ENCODE measurements around the gene ARHGEF17. TPM values are rescaled to one million over a fixed set of nuclear protein-coding genes. Genes with fewer than 3 reads are reported as not detected.

Gene ARHGEF17
- total RNA-seq, 1 donor = 0.31 TPM

DNA sequence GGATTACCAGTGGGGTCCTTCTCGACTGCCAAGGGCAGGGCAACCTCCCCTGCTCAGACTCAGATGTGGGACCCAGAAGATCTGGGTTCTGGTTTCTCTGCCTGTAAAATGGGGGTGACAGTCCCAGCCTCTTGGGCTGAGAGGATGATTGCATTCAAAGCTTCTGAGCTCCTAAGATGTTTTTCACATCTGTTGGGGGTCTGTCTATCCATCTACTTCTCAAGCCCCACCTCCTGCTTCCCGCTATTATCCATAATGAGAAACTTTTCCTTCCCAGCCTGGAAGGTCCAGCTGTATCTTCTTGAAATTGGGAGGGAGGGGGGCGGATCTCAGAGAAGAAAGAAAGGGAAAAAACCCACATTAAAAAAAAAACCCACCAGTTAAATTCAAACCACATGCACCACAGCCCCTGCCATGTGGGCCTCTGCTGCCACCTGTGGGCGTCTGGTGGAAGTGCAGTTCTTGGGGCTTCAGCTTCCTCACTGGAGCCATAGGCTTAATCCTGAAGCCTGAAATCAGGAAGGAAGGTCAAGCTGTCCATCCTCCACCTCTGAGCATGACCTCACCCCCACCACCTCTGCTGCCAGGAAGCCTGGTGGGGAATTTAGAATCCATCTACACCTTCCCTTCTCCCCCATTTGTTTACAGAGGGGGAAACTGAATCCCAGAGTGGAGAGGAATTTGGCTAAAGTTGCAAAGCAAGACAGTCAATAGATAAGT is 27.3 kb downstream of the ARHGEF17 start:
- no peaks in the 10 kb centered on the region for H3K27me3 ChIP-seq (ENCODE audit: insufficient read depth, low read length)
- no peaks in the 10 kb centered on the region for H3K4me1 ChIP-seq (ENCODE audit: insufficient read depth, low read length)
- H3K9me3 ChIP-seq (ENCODE audit: low read depth, low read length) = no peaks in the 10 kb centered on the region
- no peak overlapping the region for H3K4me3 ChIP-seq (ENCODE audit: low read length)

DNA sequence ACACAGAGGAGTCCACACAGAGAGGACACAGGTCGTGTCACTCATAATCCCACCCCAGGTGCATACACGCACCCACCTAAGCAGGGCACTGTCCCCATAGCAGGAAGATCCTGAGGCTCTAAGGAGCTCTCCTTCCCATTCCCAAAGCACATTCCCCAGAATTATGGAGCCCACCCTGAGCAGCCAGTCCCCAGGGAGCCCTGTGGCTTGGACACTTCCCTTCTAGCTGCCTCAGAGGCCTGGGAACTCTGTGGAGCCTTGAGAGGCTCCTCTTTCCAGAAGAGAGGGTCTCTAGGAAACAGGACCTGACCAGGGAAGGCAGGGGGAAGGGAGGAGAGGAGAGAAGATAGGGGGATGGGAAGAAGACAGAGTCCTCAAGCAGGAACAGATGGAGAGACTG is 29.8 kb downstream of the ARHGEF17 start:
- Histone ChIP-seq H3K27me3 (ENCODE audit: insufficient read depth, low read length) (no peaks in the 10 kb centered on the region), H3K4me3 (ENCODE audit: low read length) (no peak overlapping the region), H3K9me3 (ENCODE audit: low read depth, low read length) (no peaks in the 10 kb centered on the region)

DNA sequence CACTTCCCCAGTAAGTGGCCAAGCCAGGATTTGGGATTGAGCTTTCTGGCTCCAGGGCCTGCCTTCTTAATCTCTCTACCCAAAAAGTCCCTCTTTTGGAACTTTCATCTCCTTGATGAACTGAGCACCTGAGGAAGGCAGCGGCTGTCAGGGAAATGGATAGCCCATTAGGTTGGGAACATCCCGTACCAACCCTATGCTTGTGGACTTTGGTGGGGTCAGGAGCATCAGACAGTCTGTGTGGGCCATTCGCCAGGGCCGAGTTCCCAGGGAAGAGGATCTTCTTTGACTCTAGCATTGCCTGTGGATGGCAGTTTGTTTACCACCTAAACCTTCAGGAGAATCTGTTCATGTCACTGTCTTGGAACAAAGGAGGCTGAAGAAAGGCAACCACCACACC is 30.2 kb downstream of the ARHGEF17 start:
- Histone ChIP-seq H3K9me3 (ENCODE audit: low read depth, low read length) (no peaks in the 10 kb centered on the region), H3K27me3 (ENCODE audit: insufficient read depth, low read length) (no peaks in the 10 kb centered on the region), H3K4me3 (ENCODE audit: low read length) (no peak overlapping the region), H3K4me1 (ENCODE audit: insufficient read depth, low read length) (no peaks in the 10 kb centered on the region)

More for the DNA sequence above, 29.8 kb downstream of the ARHGEF17 start:
- H3K4me1 ChIP-seq (ENCODE audit: insufficient read depth, low read length) = no peaks in the 10 kb centered on the region

DNA sequence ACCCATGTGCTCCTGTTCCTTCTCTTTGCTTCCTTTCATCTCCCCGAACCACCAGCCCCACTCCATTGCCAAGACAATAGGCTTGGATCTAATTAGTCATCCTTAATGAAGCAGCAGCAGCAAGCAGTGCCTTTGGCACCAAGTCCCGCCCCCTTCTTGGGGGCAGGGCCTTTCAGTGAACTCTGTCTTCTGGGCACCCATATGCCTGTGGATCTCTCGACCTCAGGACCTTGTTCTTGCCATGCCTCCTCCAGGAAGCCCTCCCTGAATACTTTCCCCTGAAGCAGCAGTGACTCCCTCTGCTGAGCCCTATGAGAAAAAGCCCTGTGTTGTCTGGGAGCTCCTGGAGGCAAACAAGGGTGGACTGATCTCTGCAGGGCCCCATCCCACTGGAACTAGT is 32.1 kb downstream of the ARHGEF17 start:
- no peaks in the 10 kb centered on the region for H3K27me3 ChIP-seq (ENCODE audit: insufficient read depth, low read length)
- H3K4me3 ChIP-seq (ENCODE audit: low read length) = no peak overlapping the region
- no peaks in the 10 kb centered on the region for H3K4me1 ChIP-seq (ENCODE audit: insufficient read depth, low read length)
- no peaks in the 10 kb centered on the region for H3K9me3 ChIP-seq (ENCODE audit: low read depth, low read length)

DNA sequence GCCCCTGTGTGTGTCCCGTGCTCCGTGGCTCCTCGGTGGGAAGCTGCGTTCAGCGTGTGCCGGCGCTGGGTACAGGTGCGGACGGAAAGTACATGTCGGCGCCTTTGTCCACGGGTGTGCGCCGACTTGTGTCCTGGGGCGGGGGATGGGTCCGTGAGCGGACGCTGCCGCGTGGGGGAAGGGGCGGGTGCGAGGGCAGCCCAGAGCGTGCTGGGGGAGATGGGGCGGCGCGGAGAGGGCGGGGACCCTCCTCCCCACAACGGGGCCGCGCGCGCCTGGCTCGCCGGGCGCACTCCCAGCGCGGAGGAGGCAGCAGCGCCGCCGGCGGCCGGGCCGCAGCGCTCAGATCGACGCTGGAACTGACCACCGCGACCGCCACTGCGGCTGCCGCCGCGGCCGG is 34.6 kb downstream of the ARHGEF17 start:
- no peaks in the 10 kb centered on the region for H3K9me3 ChIP-seq (ENCODE audit: low read depth, low read length)
- no peaks in the 10 kb centered on the region for H3K4me1 ChIP-seq (ENCODE audit: insufficient read depth, low read length)
- no peaks in the 10 kb centered on the region for H3K27me3 ChIP-seq (ENCODE audit: insufficient read depth, low read length)
- no peak overlapping the region for H3K4me3 ChIP-seq (ENCODE audit: low read length)

DNA sequence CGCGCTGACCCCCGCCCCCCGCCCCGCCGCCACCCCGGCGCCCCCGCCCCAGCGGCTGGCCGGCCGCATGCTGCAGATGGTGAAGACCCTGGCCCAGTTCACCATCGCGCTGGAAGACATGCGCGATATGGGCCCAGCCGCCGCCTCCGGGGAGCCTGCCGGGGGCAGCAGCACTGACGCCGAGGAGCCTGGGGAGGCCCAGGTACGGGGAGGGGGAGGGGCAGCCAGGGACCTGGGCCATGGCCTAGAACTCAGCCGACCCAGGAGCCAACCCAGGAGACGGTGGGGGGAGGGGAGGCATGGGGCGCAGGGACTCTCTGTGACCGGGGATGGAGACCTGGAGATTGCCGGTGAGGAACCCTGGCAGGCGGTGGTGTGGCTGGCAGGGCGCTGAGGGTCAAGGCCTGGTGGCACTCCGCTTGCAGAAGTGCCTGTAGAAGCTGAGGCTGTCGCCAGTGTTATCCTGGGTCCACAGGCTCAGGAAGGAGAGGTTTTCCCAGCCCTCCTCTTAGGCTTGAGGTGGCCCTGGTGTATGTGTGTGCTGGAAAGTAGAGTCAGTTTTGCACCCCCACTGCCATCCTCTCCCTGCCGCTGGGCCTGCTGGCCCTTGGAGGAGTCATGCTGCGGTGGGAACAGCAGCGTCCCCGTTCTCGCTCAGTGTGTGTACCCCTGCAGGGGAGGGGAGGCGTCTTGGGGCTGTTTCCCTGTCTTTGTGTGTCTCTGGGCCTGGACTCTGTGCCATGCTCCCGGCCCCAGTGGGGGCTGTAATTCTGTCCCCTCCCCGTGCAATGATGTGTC is 35.2 kb downstream of the ARHGEF17 start:
- Histone ChIP-seq H3K4me3 (ENCODE audit: low read length) (no peak overlapping the region), H3K27me3 (ENCODE audit: insufficient read depth, low read length) (no peaks in the 10 kb centered on the region), H3K9me3 (ENCODE audit: low read depth, low read length) (no peaks in the 10 kb centered on the region), H3K4me1 (ENCODE audit: insufficient read depth, low read length) (no peaks in the 10 kb centered on the region)

DNA sequence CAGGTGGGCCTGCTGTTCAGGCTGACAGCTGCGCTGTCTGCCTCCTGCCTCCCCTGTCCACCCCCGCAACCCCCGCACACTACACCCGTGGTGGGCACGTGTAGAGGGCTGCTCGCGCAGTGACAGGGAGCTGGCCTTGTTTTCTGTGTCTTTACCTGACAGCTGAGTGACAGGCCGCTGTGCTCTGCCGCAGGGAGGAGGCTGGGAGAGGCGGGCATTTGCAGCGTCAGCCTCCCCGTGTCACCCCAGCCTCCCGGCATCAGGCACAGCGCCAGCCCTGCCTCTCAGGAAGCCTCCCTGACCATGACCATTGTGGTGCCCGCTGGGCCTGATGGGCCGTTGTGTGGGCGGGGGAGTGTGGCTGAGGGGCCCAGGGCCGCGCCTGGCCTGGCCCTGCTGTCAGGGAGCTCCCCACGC is 36.1 kb downstream of the ARHGEF17 start:
- no peaks in the 10 kb centered on the region for H3K27me3 ChIP-seq (ENCODE audit: insufficient read depth, low read length)
- H3K4me1 ChIP-seq (ENCODE audit: insufficient read depth, low read length) = no peaks in the 10 kb centered on the region
- no peaks in the 10 kb centered on the region for H3K9me3 ChIP-seq (ENCODE audit: low read depth, low read length)
- H3K4me3 ChIP-seq (ENCODE audit: low read length) = no peak overlapping the region

DNA sequence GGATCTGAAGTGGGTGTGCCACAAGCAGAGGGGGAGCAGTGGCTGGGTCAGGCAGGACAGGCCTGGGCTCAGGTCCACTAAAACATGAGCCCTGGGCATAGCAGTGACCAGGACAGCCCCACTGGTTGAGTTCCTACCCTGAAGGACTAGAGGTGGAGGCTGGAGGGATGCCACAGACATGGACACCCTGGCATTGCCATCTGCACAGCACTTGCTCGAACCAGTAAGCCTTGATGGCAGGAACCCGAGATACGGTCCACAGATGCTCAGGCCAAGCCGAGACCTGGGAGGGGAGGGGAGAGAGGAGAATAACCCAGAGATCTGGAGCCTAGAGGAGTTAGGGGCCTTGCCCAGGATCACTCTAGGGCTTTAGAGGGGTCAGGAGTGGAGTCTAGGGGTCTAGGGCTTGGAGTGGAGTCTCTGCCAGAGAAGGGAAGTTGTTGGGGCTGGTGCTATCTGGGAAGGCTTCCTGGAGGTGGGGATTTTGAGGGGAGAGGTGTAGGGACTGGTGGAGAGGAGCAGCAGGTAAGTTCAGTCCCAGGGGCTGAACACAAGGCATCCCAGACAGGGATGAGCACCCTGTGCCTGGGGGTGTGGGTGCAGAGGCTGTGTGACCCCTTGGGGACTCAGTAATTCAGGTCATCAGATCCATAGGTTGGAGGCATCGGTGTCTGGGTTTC is 37.5 kb downstream of the ARHGEF17 start:
- H3K27me3 ChIP-seq (ENCODE audit: insufficient read depth, low read length) = no peaks in the 10 kb centered on the region

DNA sequence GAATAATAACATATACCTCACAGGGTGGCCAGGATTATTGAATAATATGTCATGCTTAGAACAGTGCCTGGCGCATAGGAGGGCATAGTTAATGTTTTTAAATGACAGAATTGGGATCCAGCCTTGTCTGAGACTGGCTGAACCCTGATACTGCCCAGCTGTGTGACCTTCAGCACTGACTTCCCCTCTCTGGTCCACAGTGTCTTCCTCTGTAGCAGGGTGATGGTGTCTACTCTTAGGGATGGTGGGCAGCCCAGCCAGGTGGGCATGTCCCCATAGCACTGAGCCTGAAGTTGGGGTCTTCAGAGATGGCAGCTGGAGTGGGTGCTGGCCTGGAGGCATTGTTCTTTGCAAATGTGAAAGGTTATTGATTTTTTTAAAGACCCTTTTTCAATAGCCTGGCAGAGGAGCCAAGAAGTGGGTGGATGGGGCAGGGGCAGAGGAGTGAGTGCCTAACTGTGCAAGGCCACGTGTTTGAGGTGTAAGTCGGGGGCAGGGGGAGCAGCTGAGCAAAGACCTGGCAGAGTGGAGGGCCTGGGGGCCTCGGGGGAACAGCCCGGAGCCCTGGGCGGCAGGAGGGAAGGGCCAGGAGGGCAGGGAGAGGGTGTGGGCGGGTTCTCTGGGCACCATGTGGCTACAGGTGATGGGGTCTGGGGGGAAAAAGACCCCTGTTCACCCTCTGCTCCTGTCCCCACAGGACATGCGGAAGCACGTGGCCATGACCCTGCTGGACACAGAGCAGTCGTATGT is 38.3 kb downstream of the ARHGEF17 start:
- Histone ChIP-seq H3K27me3 (ENCODE audit: insufficient read depth, low read length) (no peaks in the 10 kb centered on the region), H3K4me1 (ENCODE audit: insufficient read depth, low read length) (peaks cover 12% of the 10 kb centered on the region), H3K4me3 (ENCODE audit: low read length) (no peak overlapping the region), H3K9me3 (ENCODE audit: low read depth, low read length) (no peaks in the 10 kb centered on the region)

More for the DNA sequence above, 37.5 kb downstream of the ARHGEF17 start:
- no peak overlapping the region for H3K4me3 ChIP-seq (ENCODE audit: low read length)
- no peaks in the 10 kb centered on the region for H3K9me3 ChIP-seq (ENCODE audit: low read depth, low read length)
- peaks cover 7% of the 10 kb centered on the region for H3K4me1 ChIP-seq (ENCODE audit: insufficient read depth, low read length)

DNA sequence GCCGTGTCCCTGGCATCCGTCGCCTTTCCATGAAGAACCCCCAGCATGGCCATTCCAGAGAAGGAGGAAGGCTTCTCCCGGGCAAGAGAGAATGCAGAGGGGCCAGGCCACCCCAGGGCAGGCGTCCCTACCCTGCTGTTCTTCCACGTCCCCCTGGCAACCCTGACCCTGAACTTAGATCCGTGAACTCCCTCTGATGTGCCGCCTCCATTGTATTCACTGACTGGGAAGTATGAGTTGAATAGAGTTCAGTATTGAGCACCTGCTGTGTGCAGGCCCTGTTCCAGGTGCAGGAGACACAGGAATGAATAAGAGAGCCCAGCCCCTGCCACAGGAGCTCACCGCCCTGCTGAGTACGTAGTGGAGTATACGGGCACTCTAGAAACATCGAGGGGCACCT is 39.0 kb downstream of the ARHGEF17 start:
- Histone ChIP-seq H3K4me1 (ENCODE audit: insufficient read depth, low read length) (peaks cover 12% of the 10 kb centered on the region), H3K4me3 (ENCODE audit: low read length) (no peak overlapping the region), H3K9me3 (ENCODE audit: low read depth, low read length) (no peaks in the 10 kb centered on the region), H3K27me3 (ENCODE audit: insufficient read depth, low read length) (no peaks in the 10 kb centered on the region)

DNA sequence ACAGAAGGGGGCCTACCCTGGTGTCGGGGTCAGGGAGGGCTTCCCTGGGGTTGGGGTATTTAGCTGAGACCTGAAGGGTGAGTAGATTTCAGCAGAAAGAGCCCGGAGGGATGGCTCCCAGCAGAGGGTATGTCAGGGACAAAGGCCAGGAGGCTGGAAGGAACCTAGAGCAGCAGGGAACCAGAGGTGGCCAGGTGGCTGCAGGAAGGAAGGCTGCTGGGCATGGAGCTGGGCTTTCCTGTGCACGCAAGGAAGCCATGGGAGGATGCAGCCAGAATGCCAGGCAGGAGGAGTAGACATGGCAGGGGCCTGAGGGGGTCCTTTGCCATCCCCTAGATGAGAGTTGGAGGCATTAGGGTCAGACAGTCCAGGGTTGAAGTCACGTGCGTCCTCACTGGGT is 40.8 kb downstream of the ARHGEF17 start:
- Histone ChIP-seq H3K9me3 (ENCODE audit: low read depth, low read length) (no peaks in the 10 kb centered on the region), H3K4me1 (ENCODE audit: insufficient read depth, low read length) (peaks cover 12% of the 10 kb centered on the region), H3K27me3 (ENCODE audit: insufficient read depth, low read length) (no peaks in the 10 kb centered on the region), H3K4me3 (ENCODE audit: low read length) (no peak overlapping the region)

DNA sequence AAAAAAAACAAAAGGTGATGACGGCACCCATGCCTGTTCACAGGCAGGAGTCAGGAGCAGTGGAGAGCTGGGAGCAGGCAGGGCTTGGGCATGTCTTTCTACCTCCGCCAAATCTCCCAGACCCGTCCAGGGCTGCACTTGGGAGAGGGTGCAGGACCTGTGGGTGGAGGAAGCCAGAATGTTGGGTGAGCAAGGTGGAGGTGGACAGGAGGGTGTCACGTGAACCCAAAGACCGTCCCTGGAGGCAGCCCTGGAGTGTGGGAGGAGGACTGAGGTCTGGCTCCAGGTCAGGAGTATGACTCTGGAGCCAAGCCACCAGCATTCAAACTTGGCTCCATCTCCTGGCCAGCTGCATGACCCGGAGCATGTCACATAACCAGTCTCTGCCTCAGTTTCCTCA is 41.6 kb downstream of the ARHGEF17 start:
- Histone ChIP-seq H3K4me3 (ENCODE audit: low read length) (no peak overlapping the region), H3K4me1 (ENCODE audit: insufficient read depth, low read length) (peaks cover 12% of the 10 kb centered on the region), H3K9me3 (ENCODE audit: low read depth, low read length) (no peaks in the 10 kb centered on the region), H3K27me3 (ENCODE audit: insufficient read depth, low read length) (no peaks in the 10 kb centered on the region)

DNA sequence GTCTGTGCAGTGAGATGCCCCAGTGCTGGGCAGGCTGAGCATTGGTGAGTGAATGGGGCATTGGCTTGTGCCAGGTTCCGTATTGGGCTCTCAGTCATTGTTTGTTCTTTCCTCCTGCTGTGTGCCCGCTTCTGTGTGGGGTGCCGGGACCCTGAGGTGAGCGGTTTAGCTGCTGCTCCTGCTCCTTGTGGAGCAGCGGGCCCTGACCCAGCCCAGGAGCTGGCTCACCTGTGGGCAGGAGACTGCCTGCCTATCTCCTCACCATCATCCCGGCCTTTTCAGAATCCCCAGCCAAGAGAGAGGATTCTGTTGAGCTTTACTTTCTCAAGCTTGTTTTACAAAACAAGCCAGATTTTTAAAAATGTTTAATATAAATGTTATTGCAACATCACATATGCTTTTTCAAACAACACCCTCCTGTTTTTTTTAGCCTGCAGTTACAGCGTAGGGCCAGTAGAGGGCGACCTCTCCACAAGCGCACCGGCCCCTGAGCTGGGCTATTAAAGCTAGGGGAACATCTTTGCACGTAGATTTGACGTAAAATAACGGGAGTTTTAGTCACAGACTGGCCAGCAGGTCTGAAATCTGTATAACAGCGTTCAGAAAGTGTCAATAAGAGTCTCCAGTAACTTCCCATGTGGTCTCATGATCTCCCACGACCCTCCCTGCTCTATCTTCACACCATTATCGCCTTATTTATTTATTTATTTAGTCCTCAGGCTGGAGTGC is 43.0 kb downstream of the ARHGEF17 start:
- Histone ChIP-seq H3K4me3 (ENCODE audit: low read length) (no peak overlapping the region), H3K9me3 (ENCODE audit: low read depth, low read length) (no peaks in the 10 kb centered on the region), H3K27me3 (ENCODE audit: insufficient read depth, low read length) (no peaks in the 10 kb centered on the region), H3K4me1 (ENCODE audit: insufficient read depth, low read length) (peaks cover 12% of the 10 kb centered on the region)

DNA sequence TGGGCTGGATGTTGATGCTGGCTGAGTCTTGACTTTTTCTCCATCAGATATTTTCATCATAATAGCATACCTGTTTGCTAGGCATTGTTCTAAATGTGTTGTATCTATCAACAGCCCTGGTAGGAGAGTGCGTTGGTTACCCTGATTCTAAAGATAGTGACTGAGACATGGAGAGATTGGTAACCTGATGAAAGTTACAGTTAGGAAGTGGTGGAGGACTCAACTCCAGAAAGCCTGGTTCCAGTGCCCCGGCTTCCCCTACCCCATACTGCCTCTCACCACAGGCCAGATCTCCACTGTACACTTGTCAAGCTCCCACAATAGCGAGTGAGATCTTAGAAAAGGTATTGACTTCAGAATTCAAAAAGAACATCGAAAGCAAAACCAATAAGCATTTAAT is 45.3 kb downstream of the ARHGEF17 start:
- Histone ChIP-seq H3K9me3 (ENCODE audit: low read depth, low read length) (no peaks in the 10 kb centered on the region), H3K4me3 (ENCODE audit: low read length) (no peak overlapping the region), H3K27me3 (ENCODE audit: insufficient read depth, low read length) (no peaks in the 10 kb centered on the region), H3K4me1 (ENCODE audit: insufficient read depth, low read length) (peaks cover 12% of the 10 kb centered on the region)

Data from mononuclear cell (primary cell).